ENCODE results near the gene NR6A1.
A peak's percentile ranks its signal among the peaks of the same experiment; 100 is the strongest.

The NR6A1 gene

DNA sequence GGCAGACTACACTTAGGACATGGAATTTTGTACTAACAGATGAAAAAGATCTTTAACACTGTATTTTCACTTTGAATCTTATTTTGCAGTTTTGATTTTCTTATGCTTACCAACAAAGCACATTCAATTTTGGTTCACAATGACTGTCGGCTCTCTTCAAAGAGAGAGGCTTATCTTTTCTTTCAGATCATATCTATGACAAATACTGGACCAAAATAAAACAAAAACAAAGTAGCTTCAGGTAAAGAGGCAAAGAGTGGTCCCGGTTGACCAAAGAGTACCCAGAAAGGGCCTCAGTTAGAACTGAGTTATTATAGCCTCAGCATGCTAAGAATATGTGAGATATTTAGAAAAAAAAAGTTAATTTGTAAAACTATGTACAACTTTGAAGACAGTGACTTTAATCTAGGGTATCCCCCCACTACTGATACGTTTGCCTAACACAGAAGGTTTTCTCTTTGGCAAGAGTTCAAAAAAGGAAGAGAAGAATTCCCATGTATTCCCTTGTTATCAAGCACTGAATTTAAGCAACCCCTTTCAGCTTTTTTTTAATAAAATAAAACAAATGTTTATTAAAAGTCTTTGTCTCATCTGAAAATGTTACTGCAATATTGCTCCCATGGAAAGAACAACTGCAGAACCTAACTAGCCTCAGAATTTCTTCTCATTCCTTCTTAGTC is 50.5 kb downstream of the NR6A1 start:
- no peak for DNase-seq

DNA sequence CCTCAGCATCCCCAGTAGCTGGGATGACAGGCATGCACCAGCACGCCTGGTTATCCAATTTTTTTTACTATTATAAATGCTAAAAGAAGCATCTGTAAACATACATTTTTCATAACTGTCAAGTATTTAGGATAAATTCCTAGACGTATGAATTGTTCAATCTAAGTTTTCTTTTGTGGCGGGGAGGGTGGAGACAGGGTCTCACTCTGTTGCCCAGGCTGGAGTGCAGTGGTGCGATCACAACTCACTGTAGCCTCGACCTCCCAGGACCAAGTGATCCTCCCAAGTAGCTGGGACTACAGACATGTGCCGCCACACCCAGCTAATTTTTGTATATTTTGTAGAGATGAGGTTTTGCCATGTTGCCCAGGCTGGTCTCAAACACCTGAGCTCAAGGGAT is 52.2 kb downstream of the NR6A1 start:
- DNase-seq = no peak

DNA sequence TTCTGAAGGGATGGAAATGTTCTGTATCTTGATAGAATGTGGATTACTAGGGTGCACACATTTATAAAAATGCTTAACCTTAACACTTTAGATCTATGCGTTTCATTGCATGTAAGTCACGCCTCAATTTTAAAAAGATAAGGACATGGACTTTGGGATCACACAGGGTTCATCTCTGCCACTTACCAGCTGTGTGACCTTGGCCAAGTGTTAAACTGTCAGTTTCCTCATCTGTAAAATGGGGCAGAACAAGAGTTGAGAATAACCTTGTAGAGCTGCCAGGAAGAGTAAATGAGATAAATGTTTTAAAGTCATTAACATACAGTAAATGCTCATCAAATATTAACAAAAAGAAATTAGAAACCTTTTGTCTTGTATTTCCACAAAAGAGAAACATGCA is 53.5 kb downstream of the NR6A1 start:
- DNase-seq = no peak

DNA sequence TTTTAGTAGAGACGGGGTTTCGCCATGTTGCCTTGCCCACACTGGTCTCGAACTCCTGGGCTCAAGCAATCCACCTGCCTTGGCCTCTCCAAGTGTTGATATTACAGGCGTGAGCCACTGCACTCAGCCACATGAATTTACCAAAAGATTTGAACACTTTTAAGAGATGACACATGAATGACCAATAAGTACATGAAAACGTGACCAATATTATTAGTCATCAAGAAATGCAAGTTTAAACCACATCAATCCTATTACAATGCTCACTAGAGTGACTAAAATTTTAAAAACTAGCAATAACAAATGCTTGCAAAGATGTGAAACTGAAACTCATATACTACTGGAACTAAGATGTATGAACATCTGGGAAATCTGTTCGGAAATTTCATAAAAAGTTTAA is 54.3 kb downstream of the NR6A1 start:
- DNase-seq = peak; percentile 52

DNA sequence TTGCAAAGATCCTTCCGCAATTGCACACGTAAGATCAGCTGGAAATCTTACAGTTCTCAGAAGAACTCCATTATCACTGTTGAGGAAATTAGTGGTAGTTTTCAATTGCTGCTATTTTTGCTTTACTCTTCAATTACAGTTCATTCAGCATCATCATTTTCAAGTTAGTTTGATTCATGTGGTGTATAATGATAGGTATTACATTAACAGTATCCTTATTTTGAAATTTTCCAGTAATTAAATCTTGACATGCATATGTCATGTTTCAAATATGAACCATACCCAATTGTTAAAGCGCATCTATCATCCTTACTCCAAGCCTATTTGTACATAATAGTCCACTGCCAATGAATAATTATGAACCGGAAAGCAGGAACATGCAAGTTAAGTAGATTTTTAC is 60.3 kb downstream of the NR6A1 start:
- DNase-seq = no peak

DNA sequence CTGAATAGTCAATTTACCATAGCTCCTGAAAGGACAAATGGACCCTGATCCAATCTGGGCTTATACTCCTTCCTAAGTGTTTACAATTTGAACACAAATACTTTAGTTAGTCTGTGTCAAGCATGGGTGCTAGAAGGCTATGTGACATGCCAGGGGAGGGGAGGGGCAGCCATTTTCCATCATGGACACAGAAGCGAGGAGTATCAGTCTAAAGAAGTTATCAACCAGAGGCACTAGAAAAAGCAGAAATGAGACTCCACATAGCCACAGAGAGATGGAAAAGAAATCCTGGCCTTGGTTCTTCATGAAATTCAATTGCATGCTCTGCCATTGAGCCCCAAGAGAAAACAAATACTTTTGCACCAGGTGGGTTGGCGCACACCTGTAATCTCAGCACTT is 61.8 kb downstream of the NR6A1 start:
- DNase-seq = no peak

DNA sequence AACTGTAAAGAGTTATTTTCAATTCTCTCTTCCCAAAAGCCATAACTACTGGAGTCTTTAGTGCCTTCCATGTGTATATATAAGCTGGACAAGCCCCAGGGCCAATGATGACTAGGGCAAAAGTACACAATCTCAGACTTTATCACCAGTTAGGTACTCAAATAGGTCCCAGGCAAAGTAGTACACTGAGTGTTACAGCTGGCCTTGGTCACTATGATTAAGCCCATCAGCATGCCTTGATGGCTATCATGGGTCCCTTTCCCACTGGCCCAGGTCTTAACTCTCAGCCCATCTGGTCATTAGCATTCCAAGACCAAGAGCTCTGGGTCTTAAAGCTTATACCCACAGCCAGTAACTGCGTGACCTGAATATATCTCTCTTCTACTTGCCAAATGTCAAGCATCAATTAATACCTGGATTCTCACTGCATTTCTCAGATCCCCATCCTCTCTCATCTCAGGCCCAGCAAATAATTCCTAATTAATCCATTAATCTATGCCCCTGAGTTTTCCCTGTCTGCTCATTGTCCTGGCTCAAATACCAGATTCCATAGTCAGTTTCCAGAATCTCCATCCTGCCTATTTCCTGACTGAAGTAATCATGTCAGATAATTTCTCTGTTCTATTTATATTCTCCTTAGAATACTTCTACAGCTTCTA is 62.3 kb downstream of the NR6A1 start:
- no peak for DNase-seq

DNA sequence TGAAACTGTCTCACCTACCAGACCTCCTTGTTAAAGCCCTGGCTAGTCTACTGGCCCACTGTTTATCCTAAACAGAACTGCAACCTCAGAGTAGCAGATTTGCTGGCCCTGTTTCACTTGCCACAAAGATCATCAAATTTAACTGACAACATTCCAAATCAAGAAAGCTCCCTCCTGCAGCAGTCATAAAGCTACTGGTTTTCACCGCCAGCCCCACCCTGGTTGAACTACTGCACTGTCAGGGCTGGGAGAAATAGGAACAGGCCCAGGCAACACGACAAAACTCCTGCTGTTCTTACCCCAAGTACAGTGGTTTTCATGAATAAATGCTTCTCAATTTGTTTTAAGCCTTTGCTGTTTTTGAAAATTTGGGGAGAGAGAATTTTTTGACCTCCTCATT is 63.0 kb downstream of the NR6A1 start:
- DNase-seq = no peak

DNA sequence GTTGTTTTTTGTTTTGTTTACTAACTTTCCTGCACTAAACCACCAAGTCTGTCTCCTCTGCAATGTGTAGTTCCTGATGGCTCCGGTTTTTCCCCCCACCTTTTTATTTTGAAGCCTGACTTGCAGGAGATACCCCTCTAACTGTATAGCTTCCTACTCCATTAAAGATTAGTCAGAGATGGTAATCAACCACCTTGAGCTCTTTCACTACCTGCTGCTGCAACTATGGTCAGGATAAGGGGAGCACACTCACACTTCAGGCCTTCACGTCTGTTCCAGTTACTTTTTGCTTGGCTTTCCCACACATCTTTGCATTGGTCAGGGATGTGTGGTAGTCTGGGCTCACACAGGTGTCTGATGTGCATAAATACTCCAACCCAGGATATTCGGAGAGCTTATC is 63.4 kb downstream of the NR6A1 start:
- DNase-seq = no peak

DNA sequence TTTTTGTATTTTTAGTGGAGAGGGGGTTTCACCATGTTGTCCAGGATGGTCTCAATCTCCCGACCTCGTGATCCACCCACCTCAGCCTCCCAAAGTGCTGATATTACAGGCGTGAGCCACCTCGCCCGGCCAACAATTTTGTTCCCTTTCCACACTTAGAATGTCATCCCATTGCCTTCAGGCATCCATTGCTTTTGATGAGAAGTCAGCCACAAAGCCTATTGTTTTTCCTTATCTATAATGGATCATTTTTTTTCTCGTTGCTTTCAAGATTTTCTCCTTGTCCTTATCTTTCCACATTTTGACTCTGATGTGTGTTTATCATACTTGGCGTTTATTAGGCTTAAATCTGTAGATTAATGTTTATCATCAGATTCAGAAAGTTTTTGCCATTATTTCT is 64.4 kb downstream of the NR6A1 start:
- no peak for DNase-seq

DNA sequence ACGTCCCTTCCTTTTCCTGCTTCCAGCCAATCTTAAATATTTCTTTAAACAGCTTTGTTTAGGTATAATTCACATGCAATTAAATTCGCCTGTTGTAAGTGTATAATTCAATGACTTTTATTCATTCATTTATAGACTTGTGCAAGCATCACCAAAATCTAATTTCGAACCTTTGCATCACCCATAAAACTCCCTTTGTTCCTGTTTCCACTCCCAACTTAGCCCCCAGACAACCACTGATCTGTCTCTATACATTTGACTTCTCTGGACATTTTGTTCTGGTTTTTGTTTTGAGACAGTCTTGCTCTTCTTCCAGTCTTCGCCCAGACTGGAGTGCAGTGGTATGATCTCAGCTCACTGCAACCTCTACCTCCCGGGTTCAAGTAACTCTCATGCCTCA is 71.5 kb downstream of the NR6A1 start:
- no peak for DNase-seq

DNA sequence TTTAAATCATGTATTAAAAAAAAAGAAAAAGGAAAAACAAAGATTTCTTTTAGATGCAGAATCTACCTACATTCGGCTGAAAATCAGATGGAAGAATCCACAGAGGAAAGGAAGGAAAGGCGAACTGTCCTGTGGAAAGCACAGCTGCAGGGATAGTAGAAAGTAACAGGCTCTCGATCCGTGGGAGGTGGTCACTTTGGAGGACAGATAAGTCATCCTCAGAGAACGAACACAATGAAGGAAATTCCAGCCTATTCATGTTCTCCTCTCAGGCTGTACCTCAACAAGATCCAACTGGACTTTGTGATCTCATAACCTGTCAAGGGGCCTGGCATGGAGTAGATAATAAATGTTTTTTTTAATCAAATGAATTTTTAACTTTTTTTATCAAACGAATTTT is 72.8 kb downstream of the NR6A1 start:
- DNase-seq = no peak

DNA sequence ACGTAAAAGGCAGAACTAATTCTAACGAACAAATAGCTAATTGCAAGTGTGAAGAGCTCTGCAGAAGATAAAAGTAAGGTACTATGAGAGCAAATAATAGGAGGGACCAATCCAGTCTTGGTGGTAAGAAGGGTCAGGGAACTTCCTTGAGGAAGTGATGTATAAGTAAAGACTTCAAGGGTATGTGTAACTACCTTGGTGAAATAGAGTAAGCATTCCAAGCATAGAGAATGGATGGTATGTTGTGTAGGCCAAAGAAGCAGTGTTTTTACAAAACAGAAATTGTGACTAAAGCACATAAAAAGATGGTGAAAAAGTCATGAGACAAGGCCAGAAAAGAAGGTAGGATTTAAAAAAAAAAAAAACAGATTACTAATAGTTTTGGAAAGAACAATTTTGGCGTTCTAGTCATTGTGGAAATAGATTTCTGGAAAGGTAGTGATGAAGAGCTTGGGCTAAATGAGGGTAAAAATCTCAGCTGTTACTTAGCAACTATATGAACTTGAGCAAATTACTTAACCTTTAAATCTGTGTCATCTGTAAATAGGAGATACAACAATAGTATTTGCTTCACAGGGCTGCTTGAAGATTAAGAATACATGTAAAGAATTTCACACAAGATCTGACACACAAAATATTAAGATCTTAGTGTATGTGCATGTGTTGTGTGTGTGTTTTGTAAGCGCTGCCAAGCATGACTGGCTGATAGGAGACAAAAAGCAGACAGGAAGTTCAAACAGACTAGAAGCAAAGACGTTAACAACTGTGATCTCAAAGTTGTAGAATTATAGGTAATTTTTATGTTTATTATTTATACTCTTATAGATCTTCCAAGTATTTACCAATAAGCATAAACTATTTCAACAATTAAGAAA is 73.5 kb downstream of the NR6A1 start:
- DNase-seq = no peak

DNA sequence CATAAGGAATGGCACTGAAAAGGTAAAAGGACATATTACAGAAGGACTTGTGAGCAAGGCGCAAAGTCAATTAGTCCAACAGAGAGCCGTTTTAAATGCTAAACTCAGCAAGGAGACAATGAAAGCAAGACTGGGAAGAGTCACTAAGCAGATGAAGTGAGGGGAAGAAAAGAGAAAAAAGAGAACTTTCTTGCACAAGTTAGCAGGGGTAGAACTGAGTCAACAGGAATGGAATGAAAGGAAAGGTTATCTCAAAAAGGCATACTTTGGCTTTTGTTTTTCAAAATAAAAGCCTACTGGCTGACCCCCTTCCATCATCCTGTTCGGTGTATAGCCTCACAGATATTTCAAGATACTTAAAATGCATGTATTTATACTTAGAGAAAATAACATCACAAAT is 75.0 kb downstream of the NR6A1 start:
- DNase-seq = no peak

DNA sequence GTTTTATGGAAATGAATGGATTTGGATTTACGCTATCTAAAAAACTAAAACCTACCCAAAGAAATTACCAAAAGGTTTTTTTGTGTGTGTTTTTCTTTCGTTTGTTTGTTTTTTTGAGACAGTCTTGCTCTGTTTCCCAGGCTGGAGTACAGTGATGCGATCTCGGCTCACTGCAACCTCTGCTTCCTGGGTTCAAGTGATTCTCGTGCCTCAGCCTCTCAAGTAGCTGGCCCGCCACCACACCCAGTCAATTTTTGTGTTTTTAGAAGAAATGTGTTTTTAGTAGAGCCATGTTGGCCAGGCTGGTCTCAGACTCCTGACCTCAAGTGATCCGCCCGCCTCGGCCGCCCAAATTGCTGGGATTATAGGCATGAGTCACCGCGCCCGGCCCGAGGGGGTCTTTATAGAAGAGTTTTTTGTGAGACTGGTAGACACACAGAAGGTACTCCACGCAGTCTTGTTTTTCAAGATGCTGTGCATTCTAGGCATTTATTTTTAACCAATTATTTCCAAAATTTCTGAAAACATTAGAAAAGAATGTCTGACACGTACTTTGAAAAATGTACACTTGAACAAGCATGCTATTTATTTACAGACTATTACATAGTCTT is 75.7 kb downstream of the NR6A1 start:
- DNase-seq = no peak

DNA sequence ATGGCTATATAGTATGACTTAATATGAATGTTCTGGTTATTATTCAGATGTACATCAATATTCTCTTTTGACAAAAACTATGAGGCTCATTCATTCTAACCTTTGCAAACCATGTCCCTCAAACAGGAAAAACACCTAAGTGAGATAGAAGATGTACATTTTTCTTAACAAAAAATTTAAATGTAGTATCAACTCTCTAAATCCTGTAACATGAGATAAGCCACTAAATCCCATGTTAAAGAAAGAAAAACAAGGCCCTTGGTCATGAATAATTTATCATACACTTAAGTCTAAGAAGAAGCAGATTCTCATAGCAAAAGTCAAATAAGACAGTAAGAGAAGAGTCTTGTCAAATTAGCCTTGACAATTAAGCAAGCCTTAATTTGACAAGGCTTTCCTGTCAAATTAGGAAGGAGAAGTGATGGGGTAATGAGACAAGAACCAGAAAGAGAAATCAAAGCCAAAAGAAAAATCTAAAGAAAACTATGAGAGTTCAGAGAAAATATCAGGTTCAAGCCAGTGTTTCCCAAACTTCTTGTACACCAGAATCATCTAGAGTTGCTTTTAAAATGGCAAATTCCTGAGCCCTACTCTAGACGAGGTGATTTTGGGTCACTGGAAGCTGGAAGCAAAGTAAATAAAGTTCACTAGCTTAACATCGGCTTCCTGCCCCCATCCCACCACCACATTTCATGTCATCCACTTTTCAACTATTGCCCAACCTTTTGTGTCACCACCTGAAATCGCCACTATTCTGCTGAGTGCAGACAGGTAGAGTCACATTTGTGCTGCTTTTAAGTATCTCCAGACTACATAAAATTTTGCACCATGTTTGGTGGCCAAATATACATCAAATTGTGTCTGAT is 76.5 kb downstream of the NR6A1 start:
- no peak for DNase-seq

DNA sequence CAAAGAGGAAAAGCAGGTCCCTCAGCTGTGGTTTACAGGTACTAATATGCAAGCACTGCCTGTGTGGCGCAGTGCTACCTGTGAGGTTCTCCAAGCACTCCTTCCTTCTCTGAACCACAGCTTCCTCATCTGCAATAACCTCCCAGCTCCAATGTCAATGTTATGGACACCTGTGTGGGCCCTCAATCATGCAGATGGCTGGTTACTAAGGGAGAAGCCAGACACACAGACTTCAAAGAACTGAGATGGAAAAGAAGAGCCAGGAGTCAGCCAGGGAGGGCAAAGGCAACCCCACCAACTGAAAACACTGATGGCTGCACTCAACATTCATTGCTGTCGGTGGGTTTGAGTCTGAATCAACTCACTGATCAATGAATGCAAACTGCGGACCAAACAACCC is 77.7 kb downstream of the NR6A1 start:
- DNase-seq = no peak

DNA sequence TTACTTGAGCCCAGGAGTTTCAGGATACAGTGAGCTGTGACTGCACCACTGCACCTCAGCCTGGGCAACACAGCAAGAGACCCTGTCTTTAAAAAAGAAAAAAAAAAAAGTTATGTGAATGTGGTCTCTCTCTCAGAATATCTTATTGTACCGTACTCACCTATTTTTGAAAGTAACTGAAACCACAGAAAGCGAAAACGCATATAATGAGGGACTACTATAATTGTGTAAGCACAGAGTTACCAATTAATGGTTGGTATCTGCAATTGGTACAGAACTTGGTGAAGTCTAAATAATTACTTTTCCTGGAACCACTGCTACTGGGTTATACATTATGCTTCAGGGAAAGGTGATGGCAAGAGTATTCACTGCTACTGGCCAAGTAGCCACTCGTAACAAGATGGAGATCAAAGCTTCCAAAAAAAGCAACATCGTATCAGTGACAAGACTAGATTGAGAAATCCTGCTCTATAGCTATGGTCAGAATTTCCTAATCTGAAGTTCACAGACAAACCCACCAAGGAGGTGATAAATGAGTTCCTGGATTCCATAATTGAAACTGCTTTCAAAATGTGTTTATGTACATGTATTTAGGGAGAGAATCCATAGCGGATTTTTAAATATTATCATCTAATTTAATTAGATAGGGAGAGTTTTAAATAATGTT is 82.7 kb downstream of the NR6A1 start:
- no peak for DNase-seq

DNA sequence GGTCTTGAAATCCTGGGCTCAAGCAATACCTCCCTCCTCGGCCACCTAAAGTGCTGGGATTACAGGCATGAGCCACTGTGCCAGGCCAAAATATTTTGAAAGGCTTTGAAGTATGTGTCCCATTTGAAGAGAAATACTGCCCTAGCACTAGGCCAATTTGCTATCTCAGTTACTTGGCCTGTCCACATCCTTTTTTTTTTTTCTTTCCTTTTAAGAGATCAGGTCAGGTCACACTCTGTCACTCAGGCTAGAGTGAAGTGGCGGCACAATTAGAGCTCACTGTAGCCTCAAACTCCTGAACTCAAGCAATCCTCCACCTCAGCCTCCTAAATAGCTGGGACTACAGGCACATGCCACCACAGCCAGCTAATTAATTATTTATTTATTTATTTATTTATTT is 84.2 kb downstream of the NR6A1 start:
- DNase-seq = no peak

DNA sequence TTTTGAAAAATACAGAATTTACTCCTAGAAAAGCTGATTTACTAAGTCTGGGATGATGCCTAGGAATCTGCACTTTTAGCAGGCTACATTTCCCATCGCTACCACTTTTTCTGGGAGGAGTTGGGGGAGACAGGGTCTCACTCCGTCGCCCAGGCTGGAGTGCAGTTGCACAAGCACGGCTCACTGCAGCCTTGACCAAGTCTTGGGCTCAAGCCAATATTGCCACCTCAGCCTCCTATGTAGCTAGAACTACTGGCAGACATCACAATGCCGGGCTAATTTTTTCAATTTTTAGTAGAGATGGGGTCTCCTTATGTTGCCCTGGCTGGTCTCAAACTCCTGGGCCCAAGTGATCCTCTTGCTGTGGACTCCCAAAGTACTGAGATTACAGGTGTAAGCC is 85.9 kb downstream of the NR6A1 start:
- DNase-seq = no peak

DNA sequence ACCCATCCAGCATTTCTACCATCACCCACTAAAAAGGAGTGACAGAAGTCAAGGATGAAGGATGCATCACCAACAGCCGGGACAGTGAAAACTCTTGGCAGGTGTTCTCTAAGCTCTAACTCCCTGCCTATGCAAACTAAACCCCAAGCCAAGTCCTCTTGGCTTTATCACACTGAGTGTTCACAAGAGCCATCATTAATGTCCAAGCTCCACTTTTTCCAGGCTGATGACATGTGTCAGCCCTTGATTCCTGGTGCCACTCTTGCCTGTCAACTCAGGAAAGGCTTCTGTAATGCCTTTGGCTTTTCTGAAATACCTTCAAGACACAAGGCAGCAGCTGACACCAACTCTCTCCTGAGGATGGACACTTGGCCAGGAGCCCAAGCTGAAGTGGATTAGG is 86.9 kb downstream of the NR6A1 start:
- DNase-seq = no peak

DNA sequence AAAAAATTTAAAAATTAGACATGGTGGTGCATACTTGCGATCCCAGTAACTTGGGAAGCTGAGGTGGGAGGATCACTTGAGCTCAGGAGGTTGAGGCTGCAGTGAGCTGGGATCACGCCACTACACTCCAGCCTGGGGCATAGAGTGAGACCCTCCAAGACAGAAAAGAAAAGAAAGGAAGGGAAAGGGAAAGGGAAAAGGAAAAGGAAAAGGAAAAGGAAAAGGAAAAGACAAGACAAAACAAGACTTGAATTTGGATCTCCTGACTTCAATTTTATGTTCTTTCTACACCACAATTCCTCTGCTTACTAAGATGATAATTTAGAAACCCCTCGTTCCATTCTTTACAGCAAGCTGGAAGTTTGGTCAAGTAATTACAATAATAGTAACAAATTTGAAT is 88.1 kb downstream of the NR6A1 start:
- no peak for DNase-seq

All from activated CD4-positive, alpha-beta T cell treated with anti-CD3 and anti-CD28 coated beads, Interleukin-2, amount 50 U/mL, for 16 hours (primary cell).